GM19025 (cell line): ENCODE results near the gene PCDHGA11.
"Not testable (repeated sequence)": the region's sequence is repeated elsewhere in the genome, so short reads cannot be mapped to it uniquely, and the experiment has no call there.

ENCODE experiments used
- ATAC-seq: cut with Tn5 transposase; IDR thresholded peaks from one replicate; pipeline ENCODE4 v1.9.1; 2021; ENCODE audit warnings: mild to moderate bottlenecking, low read depth, moderate library complexity; ENCODE audit not compliant: unreplicated experiment

The PCDHGA11 gene

GRCh38 chr5:141420855-141421488, at the start of gene PCDHGA11:
PCDHGA11 (plus strand) TSS chr5:141421051; CDS start chr5:141421228, 177 bp downstream.
- no peak for ATAC-seq

GRCh38 chr5:141371572-141372475, 49.0 kb upstream of the PCDHGA11 start:
- ATAC-seq, result no peak

- ATAC-seq, result no peak
Measured at GRCh38 chr5:141373673-141374317, 47.1 kb upstream of the PCDHGA11 start, which contains the start of gene PCDHGA6. PCDHGA6 (plus strand) TSS chr5:141373891; CDS start chr5:141374084, 193 bp downstream.

- no peak for ATAC-seq
Measured at GRCh38 chr5:141374627-141375026, 46.2 kb upstream of the PCDHGA11 start.

- ATAC-seq, result not testable (repeated sequence)
Measured at GRCh38 chr5:141375444-141376155, 45.3 kb upstream of the PCDHGA11 start.

GRCh38 chr5:141382469-141383294, 38.2 kb upstream of the PCDHGA11 start, which contains the start of gene PCDHGA7:
PCDHGA7 (plus strand) TSS chr5:141382742; CDS start chr5:141382900, 158 bp downstream.
- no peak for ATAC-seq

- ATAC-seq, result no peak
Measured at GRCh38 chr5:141383345-141383744, 37.5 kb upstream of the PCDHGA11 start.

GRCh38 chr5:141384471-141385267, 36.2 kb upstream of the PCDHGA11 start:
- ATAC-seq, result no peak

- ATAC-seq, result not testable (repeated sequence)
Measured at GRCh38 chr5:141387557-141388311, 33.1 kb upstream of the PCDHGA11 start, which contains the start of gene PCDHGB4. PCDHGB4 (plus strand) TSS chr5:141387698; CDS start chr5:141387885, 187 bp downstream.

GRCh38 chr5:141388661-141389060, 32.2 kb upstream of the PCDHGA11 start:
- ATAC-seq, result no peak

- ATAC-seq, result no peak
Measured at GRCh38 chr5:141389153-141390042, 31.5 kb upstream of the PCDHGA11 start.

GRCh38 chr5:141392429-141393198, 28.2 kb upstream of the PCDHGA11 start, which contains the start of gene PCDHGA8:
PCDHGA8 (plus strand) TSS chr5:141392633; CDS start chr5:141392814, 181 bp downstream.
- ATAC-seq, result no peak

- no peak for ATAC-seq
Measured at GRCh38 chr5:141393267-141393666, 27.6 kb upstream of the PCDHGA11 start.

GRCh38 chr5:141394401-141395187, 26.3 kb upstream of the PCDHGA11 start:
- ATAC-seq, result not testable (repeated sequence)
